Adrenal gland (tissue), 5 donors: ENCODE measurements around the gene SRGAP1.

Experiments used
- CTCF ChIP-seq, 6 experiments: fragments of 450-650 bp in 4 of 6; fragments of 200-600 bp in 2 of 6; sonication (generic) in 1 of 6; IDR thresholded peaks; 1 replicate in 5 of 6; 2 replicates in 1 of 6; pipeline versions ENCODE4 v1.5.1 to v1.8.0; 2016 to 2021; ENCODE audit warnings: antibody characterized with exemption in 6 of 6, mild to moderate bottlenecking in 2 of 6, moderate library complexity in 1 of 6
- POLR2A ChIP-seq, 2 donors: fragments of 450-650 bp; IDR thresholded peaks; one replicate each; pipeline ENCODE4 v1.6.1; 2017; ENCODE audit warnings: antibody characterized with exemption in 2 of 2, mild to moderate bottlenecking in 2 of 2, moderate library complexity in 1 of 2
- donor health status: DM: no; HTN: no; CAD: no.

- TF ChIP-seq CTCF (IDR thresholded peaks at IDR 0.05) (no peak), POLR2A (IDR thresholded peaks at IDR 0.05) (no peak)
These were observed 249.2 kb downstream of the SRGAP1 start for GRCh38 chr12:64093689-64094088.
